ENCODE results near the gene ERC2. TPM values are rescaled to one million over a fixed set of nuclear protein-coding genes. Genes with fewer than 3 reads are reported as not detected.

ERC2 gene
- total RNA-seq, 1 donor from 2014 or later: 0.35 TPM

- DNase-seq (ENCODE audit: extremely low spot score, unreplicated experiment): no peak
- TF ChIP-seq, protein P1, sequence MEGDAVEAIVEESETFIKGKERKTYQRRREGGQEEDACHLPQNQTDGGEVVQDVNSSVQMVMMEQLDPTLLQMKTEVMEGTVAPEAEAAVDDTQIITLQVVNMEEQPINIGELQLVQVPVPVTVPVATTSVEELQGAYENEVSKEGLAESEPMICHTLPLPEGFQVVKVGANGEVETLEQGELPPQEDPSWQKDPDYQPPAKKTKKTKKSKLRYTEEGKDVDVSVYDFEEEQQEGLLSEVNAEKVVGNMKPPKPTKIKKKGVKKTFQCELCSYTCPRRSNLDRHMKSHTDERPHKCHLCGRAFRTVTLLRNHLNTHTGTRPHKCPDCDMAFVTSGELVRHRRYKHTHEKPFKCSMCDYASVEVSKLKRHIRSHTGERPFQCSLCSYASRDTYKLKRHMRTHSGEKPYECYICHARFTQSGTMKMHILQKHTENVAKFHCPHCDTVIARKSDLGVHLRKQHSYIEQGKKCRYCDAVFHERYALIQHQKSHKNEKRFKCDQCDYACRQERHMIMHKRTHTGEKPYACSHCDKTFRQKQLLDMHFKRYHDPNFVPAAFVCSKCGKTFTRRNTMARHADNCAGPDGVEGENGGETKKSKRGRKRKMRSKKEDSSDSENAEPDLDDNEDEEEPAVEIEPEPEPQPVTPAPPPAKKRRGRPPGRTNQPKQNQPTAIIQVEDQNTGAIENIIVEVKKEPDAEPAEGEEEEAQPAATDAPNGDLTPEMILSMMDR (IDR thresholded peaks at IDR 0.05): no peak
- H3K36me3 Mint-ChIP-seq (ENCODE audit: unreplicated experiment): no peaks in the 10 kb centered on the region
- H3K9me3 Mint-ChIP-seq (ENCODE audit: unreplicated experiment): peaks cover 8% of the 10 kb centered on the region
- H3K27ac Mint-ChIP-seq (ENCODE audit: unreplicated experiment): no peak overlapping the region
- no peaks in the 10 kb centered on the region for H3K27me3 Mint-ChIP-seq (ENCODE audit: unreplicated experiment)
- no peak overlapping the region for H3K4me3 Mint-ChIP-seq (ENCODE audit: unreplicated experiment)
- H3K4me1 Mint-ChIP-seq (ENCODE audit: unreplicated experiment): no peaks in the 10 kb centered on the region
Measured at GRCh38 chr3:56422316-56422715, 46.0 kb downstream of the ERC2 start.

- Mint-ChIP-seq H3K27me3 (ENCODE audit: unreplicated experiment) (no peaks in the 10 kb centered on the region), H3K4me3 (ENCODE audit: unreplicated experiment) (no peak overlapping the region), H3K9me3 (ENCODE audit: unreplicated experiment) (peaks cover 8% of the 10 kb centered on the region), H3K4me1 (ENCODE audit: unreplicated experiment) (no peaks in the 10 kb centered on the region), H3K36me3 (ENCODE audit: unreplicated experiment) (no peaks in the 10 kb centered on the region), H3K27ac (ENCODE audit: unreplicated experiment) (no peak overlapping the region)
- TF ChIP-seq, protein P1 (IDR thresholded peaks at IDR 0.05): no peak
- DNase-seq (ENCODE audit: extremely low spot score, unreplicated experiment): no peak
Measured at GRCh38 chr3:56421205-56421604, 47.1 kb downstream of the ERC2 start.

DNA sequence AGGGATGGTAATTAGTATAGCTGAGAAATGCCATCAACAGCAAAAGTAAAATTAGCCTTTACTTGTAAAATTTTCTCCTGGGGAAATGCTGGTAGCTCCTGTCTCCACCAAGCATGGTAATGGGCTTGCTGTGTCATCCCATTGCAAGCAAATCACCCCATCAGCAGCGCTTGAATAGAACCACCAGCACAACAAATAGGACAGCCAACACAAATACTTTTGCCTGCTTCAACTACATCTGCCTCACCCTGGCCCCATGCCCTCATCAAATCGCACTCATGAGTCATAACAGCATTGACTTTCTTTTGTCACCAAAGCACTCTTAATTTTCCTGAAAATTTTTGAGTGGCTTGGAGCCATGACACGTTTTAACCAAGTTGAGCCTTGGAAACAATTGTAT lies 52.6 kb downstream of the ERC2 start:
- no peak for DNase-seq (ENCODE audit: extremely low spot score, unreplicated experiment)
- Mint-ChIP-seq H3K27me3 (ENCODE audit: unreplicated experiment) (no peaks in the 10 kb centered on the region), H3K4me3 (ENCODE audit: unreplicated experiment) (no peak overlapping the region), H3K4me1 (ENCODE audit: unreplicated experiment) (no peaks in the 10 kb centered on the region), H3K27ac (ENCODE audit: unreplicated experiment) (no peak overlapping the region), H3K36me3 (ENCODE audit: unreplicated experiment) (no peaks in the 10 kb centered on the region), H3K9me3 (ENCODE audit: unreplicated experiment) (no peaks in the 10 kb centered on the region)
- TF ChIP-seq, protein P1 (IDR thresholded peaks at IDR 0.05): no peak

DNA sequence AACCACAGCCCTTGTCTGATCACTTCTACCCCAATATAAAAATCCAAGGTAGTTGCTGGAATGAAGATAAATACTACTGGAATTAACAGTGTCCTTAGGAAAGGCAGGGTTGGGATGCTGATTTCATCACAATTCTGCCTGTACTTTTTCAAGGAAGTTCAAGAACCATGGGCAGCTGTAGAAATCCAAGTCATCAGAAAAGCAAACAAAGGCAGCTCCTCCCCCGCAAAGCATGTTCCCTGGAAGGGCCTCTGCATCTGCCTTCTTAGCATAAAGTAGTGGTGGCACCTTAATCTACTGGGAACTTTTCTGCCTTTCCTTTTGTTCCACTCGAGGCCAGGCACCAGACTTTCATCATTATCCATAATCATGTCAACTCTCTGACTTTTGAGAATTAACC lies 54.4 kb downstream of the ERC2 start:
- Mint-ChIP-seq H3K4me3 (ENCODE audit: unreplicated experiment) (no peak overlapping the region), H3K4me1 (ENCODE audit: unreplicated experiment) (no peaks in the 10 kb centered on the region), H3K36me3 (ENCODE audit: unreplicated experiment) (no peaks in the 10 kb centered on the region), H3K9me3 (ENCODE audit: unreplicated experiment) (no peaks in the 10 kb centered on the region), H3K27ac (ENCODE audit: unreplicated experiment) (no peak overlapping the region), H3K27me3 (ENCODE audit: unreplicated experiment) (no peaks in the 10 kb centered on the region)
- no peak for DNase-seq (ENCODE audit: extremely low spot score, unreplicated experiment)
- TF ChIP-seq, protein P1 (IDR thresholded peaks at IDR 0.05): no peak

DNA sequence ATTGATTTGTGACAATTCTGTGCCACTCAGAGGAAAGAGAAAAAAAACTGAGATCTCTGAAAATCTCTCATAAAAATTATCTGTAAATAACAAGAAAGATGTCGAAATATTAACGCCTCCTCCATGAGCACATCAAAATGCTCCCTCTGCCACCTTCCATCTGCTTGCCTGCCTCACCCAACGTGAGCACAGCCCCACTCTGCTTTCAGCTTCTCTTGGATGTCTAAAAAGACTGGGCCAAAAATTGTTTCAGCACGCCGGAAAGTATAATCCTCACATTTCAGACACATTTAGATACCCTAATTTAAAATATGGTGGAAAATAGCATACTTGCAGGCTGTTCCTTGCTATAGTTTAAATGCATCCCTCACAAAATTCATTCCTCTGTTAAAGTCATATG lies 57.1 kb downstream of the ERC2 start:
- Mint-ChIP-seq H3K36me3 (ENCODE audit: unreplicated experiment) (no peaks in the 10 kb centered on the region), H3K27me3 (ENCODE audit: unreplicated experiment) (no peaks in the 10 kb centered on the region), H3K27ac (ENCODE audit: unreplicated experiment) (no peak overlapping the region), H3K4me1 (ENCODE audit: unreplicated experiment) (no peaks in the 10 kb centered on the region), H3K9me3 (ENCODE audit: unreplicated experiment) (no peaks in the 10 kb centered on the region), H3K4me3 (ENCODE audit: unreplicated experiment) (no peak overlapping the region)
- no peak for DNase-seq (ENCODE audit: extremely low spot score, unreplicated experiment)
- TF ChIP-seq, protein P1 (IDR thresholded peaks at IDR 0.05): no peak
